ENCODE results near the gene ADORA2A.

- TF ChIP-seq EZH2 (IDR thresholded peaks at IDR 0.05) (no peak), POLR2AphosphoS5 (IDR thresholded peaks at IDR 0.05; ENCODE audit: borderline replicate concordance, low read depth, low read length) (no peak), FOXP2 (optimal IDR thresholded peaks at IDR 0.05; ENCODE audit: control extremely low read depth, extremely low read length, insufficient read depth) (no peak)
Observed at GRCh38 chr22:24413736-24414385, 13.5 kb upstream of the ADORA2A start.
